ENCODE results near the gene ISG20.

ISG20 gene

DNA sequence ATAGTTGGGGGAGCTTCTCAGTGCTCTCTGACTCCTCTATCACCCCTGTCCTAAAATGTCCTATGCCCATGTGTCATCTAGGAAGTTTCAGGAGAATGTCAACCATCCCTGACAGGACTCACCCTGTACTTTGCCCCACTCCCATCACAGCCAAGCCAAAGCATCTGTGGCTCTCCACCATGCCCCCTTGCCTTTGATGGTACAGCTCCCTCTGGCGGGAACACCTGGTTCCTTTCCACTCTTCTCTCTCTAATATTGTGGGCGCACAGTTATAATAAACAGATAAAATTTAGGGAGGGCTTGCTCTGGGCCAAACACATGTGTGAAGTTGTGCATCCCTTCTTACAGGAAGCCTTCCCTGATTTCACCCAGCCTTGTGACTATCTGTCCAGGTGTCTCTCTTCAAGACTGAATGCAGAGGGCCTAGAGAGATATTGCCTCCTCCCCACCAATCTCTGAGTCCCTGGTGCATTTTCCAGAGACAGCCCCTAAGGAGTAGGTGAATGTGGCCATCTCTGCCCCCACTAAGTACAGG lies 62.8 kb downstream of the ISG20 start:
- H3K4me1 ChIP-seq (ENCODE audit: control insufficient read depth in 1 of 2, insufficient read depth in 2 of 2, low read length in 2 of 2): peaks cover 0 to 6% of the 10 kb centered on the region in 2 donors
- H3K27ac ChIP-seq (ENCODE audit: low read length): no peak overlapping the region
- H3K27me3 ChIP-seq (ENCODE audit: low read depth, low read length): peaks cover 4% of the 10 kb centered on the region
- H3K4me3 ChIP-seq (ENCODE audit: low read depth in 1 of 2, low read length in 2 of 2): no peak overlapping the region
- no peaks in the 10 kb centered on the region for H3K9me3 ChIP-seq (ENCODE audit: control insufficient read depth in 1 of 2, low read length in 2 of 2)
- H3K36me3 ChIP-seq (ENCODE audit: control insufficient read depth in 1 of 2, insufficient read depth in 2 of 2, low read length in 2 of 2): no peaks in the 10 kb centered on the region

DNA sequence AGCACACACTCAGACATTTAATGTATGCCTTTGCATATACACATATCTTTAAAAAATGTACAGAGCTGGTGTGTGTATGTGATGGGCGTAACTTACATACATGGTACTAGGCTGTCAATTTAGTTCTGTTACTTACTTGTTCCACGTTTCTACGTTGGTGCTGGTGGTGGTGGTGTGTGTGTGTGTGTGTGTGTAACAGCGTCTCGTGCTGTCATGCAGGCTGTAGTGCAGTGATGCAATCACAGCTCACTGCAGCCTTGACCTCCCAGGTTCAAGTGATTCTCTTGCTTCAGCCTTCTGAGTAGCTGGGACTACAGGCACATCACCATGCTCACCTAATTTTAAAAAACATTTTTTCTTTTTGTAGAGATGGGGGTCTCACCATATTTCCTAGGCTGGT lies 64.2 kb downstream of the ISG20 start:
- Histone ChIP-seq H3K4me1 (ENCODE audit: control insufficient read depth in 1 of 2, insufficient read depth in 2 of 2, low read length in 2 of 2) (peaks cover 0 to 6% of the 10 kb centered on the region in 2 donors), H3K27me3 (ENCODE audit: low read depth, low read length) (peaks cover 4% of the 10 kb centered on the region), H3K9me3 (ENCODE audit: control insufficient read depth in 1 of 2, low read length in 2 of 2) (no peaks in the 10 kb centered on the region), H3K36me3 (ENCODE audit: control insufficient read depth in 1 of 2, insufficient read depth in 2 of 2, low read length in 2 of 2) (no peaks in the 10 kb centered on the region), H3K4me3 (ENCODE audit: low read depth in 1 of 2, low read length in 2 of 2) (no peak overlapping the region), H3K27ac (ENCODE audit: low read length) (no peak overlapping the region)

DNA sequence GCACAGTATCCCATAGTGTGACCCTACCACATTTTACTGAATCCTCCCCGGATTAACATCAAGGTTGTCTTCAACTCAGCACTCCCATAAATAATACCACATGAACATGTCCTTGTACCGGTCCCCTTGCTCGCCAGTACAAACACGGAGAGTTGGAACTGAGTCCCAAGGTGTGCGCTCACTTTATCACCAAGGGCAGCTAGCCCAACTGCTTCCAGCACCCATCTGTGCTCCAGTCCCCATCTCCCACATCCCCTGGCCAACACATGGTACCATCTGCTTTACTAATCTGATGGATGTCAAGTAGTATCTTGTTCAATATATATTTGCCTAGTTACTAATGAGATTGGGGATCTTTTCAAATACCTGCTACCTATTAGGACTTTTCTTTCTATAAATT lies 64.7 kb downstream of the ISG20 start:
- Histone ChIP-seq H3K9me3 (ENCODE audit: control insufficient read depth in 1 of 2, low read length in 2 of 2) (no peaks in the 10 kb centered on the region), H3K4me3 (ENCODE audit: low read depth in 1 of 2, low read length in 2 of 2) (no peak overlapping the region), H3K27ac (ENCODE audit: low read length) (no peak overlapping the region), H3K4me1 (ENCODE audit: control insufficient read depth in 1 of 2, insufficient read depth in 2 of 2, low read length in 2 of 2) (peaks cover 0 to 6% of the 10 kb centered on the region in 2 donors), H3K27me3 (ENCODE audit: low read depth, low read length) (peaks cover 4% of the 10 kb centered on the region), H3K36me3 (ENCODE audit: control insufficient read depth in 1 of 2, insufficient read depth in 2 of 2, low read length in 2 of 2) (no peaks in the 10 kb centered on the region)

DNA sequence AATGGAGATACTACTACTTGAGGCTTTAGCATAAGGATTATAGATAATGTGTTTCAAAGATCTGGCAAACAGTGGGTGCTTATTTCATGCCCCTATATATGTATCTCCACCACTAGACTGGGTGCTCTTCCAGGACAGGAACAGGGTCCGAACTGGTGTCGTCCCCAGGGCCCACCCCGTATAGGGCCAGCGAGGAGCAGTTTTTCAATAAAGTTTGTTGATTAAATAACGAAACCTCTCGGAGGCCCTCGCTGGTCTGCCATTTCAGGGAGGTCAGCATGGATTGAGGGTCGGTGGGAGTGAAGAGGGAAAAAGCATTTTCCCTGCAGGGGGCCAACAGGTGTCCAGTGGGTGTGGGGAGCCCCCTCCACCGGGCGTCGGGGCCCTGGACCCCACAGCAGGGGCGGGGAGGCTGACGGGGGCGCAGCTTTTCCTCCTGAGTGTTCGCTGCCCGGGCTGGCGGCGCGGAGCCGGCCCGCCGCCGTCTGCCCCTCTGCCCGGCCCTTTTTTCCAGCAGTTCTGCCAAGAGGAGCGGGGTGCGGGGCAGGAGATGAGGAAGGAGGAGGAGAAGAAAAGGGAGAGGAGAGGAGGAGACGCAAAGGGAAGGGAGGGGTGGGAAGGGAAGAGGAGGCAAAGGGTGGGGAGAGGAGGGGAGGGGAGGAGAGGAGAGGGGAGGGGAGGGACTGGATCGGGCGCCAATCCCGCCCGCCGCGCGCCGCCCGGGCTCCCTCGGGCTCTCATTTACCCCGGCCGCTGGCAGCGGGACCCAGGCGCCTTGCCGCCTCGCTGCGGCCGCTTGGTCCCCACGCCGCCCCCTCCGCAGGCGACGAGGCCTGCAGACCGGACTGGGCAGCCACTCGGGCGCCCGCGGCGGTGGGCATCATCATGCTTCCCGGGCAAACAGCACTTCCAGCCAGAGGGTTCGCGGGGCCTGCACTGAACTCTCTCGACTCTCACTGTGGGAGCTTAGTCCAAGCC lies 66.3 kb downstream of the ISG20 start:
- no peak overlapping the region for H3K27ac ChIP-seq (ENCODE audit: low read length)
- H3K9me3 ChIP-seq (ENCODE audit: control insufficient read depth in 1 of 2, low read length in 2 of 2): no peaks in the 10 kb centered on the region
- peaks cover 0 to 6% of the 10 kb centered on the region in 2 donors for H3K4me1 ChIP-seq (ENCODE audit: control insufficient read depth in 1 of 2, insufficient read depth in 2 of 2, low read length in 2 of 2)
- H3K36me3 ChIP-seq (ENCODE audit: control insufficient read depth in 1 of 2, insufficient read depth in 2 of 2, low read length in 2 of 2): no peaks in the 10 kb centered on the region
- peak overlapping the region; percentile 19 to 66 for H3K4me3 ChIP-seq (ENCODE audit: low read depth in 1 of 2, low read length in 2 of 2)
- peaks cover 4% of the 10 kb centered on the region for H3K27me3 ChIP-seq (ENCODE audit: low read depth, low read length)

DNA sequence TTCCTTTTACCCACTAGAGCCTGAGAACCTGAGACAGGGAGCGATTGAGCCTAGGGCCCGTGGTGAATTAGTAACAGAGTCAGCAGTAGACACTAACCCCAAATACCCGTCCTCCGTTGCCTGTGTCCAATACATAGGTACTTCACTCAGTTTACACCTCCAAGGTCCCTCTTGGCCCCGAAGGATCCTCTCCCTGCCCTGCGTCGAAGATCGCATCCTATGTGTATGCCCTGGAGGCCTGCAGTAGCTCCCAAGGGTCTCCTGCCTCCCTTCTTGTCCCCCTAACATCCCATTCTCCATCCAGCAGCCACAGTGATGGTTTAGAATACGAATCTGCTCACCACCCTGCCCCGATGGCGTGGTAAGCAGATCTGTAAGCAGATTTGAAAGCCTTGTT lies 67.0 kb downstream of the ISG20 start:
- peaks cover 0 to 6% of the 10 kb centered on the region in 2 donors for H3K4me1 ChIP-seq (ENCODE audit: control insufficient read depth in 1 of 2, insufficient read depth in 2 of 2, low read length in 2 of 2)
- H3K4me3 ChIP-seq (ENCODE audit: low read depth in 1 of 2, low read length in 2 of 2): peak overlapping the region in 1 of 2 donors; percentile 66
- peaks cover 4% of the 10 kb centered on the region for H3K27me3 ChIP-seq (ENCODE audit: low read depth, low read length)
- no peaks in the 10 kb centered on the region for H3K9me3 ChIP-seq (ENCODE audit: control insufficient read depth in 1 of 2, low read length in 2 of 2)
- no peaks in the 10 kb centered on the region for H3K36me3 ChIP-seq (ENCODE audit: control insufficient read depth in 1 of 2, insufficient read depth in 2 of 2, low read length in 2 of 2)
- no peak overlapping the region for H3K27ac ChIP-seq (ENCODE audit: low read length)
